Measurements from ENCODE around the gene PARD3. TPM values are rescaled to one million over a fixed set of nuclear protein-coding genes. Genes with fewer than 3 reads are reported as not detected.

Gene PARD3
- total RNA-seq, 2 experiments from 2014 or later: 2.2 to 2.8 TPM

DNA sequence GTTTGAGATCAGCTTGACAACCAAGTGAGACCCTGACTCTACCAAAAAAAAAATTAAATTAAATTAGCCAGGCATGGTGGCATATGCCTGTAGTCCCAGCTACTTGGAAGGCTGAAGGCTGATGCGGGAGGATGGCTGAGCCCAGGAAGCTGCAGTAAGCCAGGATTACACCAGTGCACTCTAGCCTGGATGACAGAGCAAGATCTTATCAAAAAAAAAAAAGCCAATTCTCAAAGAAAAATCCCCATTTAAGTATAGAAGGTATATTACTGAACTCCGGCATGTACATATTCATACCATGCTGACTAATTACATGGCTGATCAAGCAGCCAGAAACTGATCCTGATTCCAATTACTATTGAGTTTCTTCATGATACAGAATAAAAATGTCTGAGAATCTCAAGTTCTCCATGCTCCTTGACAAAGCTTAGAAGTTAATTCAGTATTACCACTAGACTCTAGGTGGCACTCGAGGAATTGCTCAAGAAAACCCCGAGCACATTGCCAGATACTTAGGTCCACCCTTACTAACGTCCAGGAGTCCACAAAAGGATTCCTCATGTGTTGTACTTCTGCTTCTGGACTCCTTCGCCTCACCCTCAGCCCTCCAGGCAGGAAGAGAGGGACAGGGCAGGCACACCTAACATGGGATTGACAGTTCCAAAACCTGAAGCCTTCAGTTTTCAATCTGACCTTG lies 148.9 kb downstream of the PARD3 start:
- POLR2A ChIA-PET: no interaction called here
- peak; percentile 60 for ATAC-seq
- Mint-ChIP-seq H3K9me3 (ENCODE audit: low read depth) (no peaks in the 10 kb centered on the region), H3K4me3 (no peak overlapping the region), H3K36me3 (ENCODE audit: low read depth) (no peaks in the 10 kb centered on the region), H3K27me3 (peaks cover 2% of the 10 kb centered on the region), H3K4me1 (no peaks in the 10 kb centered on the region), H3K27ac (no peak overlapping the region)
- intact Hi-C loops (cut with DNase I, micrococcal nuclease): loop anchor here in 1 of 2 experiments (5.0 kb wide), 1 partner anchor 161 kb away; no protein-coding TSS in a partner anchor
- CTCF ChIA-PET: interaction anchor here (0.6 to 1.0 kb wide), 5 partner anchors 9 to 344 kb away, joined by 3 to 5 read pairs (median 3); no protein-coding TSS in a partner anchor
- peak; percentile 9 for DNase-seq

DNA sequence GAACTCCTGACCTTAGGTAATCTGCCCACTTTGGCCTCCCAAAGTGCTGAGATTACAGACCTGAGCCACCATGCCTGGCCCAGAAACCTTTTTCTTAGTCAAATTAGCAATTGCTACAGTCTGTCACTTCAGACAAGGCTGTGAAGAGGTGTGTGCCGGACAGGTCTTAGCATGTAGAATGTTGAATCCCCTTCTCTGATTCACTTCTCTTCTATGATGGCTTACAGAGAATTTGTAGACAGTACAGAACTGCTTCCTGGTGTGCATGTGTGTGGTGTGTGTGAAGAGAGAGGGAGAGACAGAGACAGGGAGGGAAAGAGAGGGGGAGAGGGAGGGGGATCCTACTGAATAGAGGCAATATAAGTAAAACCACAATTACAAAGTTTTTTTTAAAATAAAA lies 150.4 kb downstream of the PARD3 start:
- no peak overlapping the region for H3K4me3 Mint-ChIP-seq
- POLR2A ChIA-PET: no interaction called here
- ATAC-seq (no peak), DNase-seq (no peak)
- H3K4me1 Mint-ChIP-seq: no peaks in the 10 kb centered on the region
- no peak overlapping the region for H3K27ac Mint-ChIP-seq
- CTCF ChIA-PET: no interaction called here
- intact Hi-C loops (cut with DNase I, micrococcal nuclease): loop anchor here in 1 of 2 experiments (5.0 kb wide), 1 partner anchor 163 kb away; no protein-coding TSS in a partner anchor
- H3K27me3 Mint-ChIP-seq: peaks cover 2% of the 10 kb centered on the region
- H3K36me3 Mint-ChIP-seq (ENCODE audit: low read depth): no peaks in the 10 kb centered on the region
- no peaks in the 10 kb centered on the region for H3K9me3 Mint-ChIP-seq (ENCODE audit: low read depth)

DNA sequence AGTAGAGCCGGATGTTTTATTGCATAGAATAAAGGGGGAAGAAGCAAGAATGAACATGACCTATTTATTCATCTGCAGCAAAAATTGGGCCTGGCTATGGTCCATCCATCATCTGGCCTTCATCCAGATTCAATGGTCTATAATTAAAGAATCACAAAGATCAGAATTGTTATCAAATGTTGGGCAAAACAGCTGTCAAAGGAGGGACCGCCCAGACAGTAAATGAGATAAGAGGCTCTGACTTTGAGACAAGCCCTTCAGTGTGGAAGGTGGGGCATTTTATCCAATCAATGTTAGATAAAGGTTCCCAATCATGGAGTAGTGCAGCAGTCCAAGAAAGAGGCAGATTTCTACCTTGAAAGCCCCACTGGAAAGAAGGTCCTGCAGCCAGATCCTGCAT lies 153.5 kb downstream of the PARD3 start:
- Mint-ChIP-seq H3K27ac (no peak overlapping the region), H3K4me1 (no peaks in the 10 kb centered on the region), H3K9me3 (ENCODE audit: low read depth) (no peaks in the 10 kb centered on the region), H3K27me3 (peaks cover 4% of the 10 kb centered on the region), H3K4me3 (no peak overlapping the region), H3K36me3 (ENCODE audit: low read depth) (no peaks in the 10 kb centered on the region)
- intact Hi-C loops (cut with DNase I, micrococcal nuclease): no loop called here
- no peak for DNase-seq
- ChIA-PET CTCF (interaction anchor here (0.6 kb wide), 1 partner anchor 439 kb away, joined by 3 read pairs; no protein-coding TSS in a partner anchor), POLR2A (interaction anchor here (0.5 kb wide), 1 partner anchor 68 kb away, joined by 3 read pairs; no protein-coding TSS in a partner anchor)
- no peak for ATAC-seq

DNA sequence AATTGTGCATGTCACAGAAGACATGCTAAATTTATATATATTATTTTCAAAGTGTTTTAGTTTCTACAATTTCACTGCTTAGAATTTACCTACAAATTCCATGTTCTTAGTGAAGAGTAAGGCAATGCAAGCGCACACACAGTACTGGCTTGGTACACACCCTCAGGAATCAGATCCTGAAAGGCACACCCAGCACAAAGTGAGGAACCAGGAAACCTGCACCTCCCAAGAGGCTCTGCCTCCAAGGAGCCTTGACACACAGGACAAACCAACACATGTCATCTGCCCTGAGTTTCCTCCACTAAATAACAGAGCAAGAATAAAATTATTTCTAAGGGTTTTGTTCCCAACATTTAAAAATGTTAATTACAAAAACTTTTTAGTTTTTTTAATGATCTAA lies 156.2 kb downstream of the PARD3 start:
- Mint-ChIP-seq H3K4me1 (no peaks in the 10 kb centered on the region), H3K27me3 (peaks cover 6% of the 10 kb centered on the region), H3K9me3 (ENCODE audit: low read depth) (no peaks in the 10 kb centered on the region), H3K4me3 (no peak overlapping the region), H3K36me3 (ENCODE audit: low read depth) (no peaks in the 10 kb centered on the region), H3K27ac (no peak overlapping the region)
- POLR2A ChIA-PET: no interaction called here
- DNase-seq: no peak
- intact Hi-C loops (cut with DNase I, micrococcal nuclease): loop anchor here in 1 of 2 experiments (10.0 kb wide), 2 partner anchors 236 to 556 kb away; no protein-coding TSS in a partner anchor
- no peak for ATAC-seq
- CTCF ChIA-PET: no interaction called here

DNA sequence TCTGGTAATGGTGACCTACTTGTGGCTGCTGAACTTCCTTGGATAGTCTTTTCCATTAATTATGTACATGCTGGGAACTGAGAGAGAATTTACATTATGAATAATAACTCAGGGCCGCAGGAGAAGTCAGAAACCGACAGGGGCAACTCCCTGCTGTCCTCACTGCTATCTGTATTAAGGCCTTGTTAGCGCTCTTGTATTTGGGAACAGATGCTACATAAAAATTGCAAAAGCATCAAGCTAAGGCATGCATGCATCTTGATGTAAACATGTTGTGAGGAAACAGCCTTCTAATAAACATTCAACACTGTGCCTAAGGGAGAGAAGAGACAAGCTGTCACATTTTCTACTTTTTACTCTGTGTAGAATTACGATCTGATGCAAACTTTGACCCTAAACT lies 158.4 kb downstream of the PARD3 start:
- intact Hi-C loops (cut with DNase I, micrococcal nuclease): loop anchor here in 1 of 2 experiments (10.0 kb wide), 2 partner anchors 238 to 558 kb away; no protein-coding TSS in a partner anchor
- Mint-ChIP-seq H3K36me3 (ENCODE audit: low read depth) (no peaks in the 10 kb centered on the region), H3K27ac (no peak overlapping the region), H3K9me3 (ENCODE audit: low read depth) (no peaks in the 10 kb centered on the region), H3K27me3 (peaks cover 8% of the 10 kb centered on the region), H3K4me1 (no peaks in the 10 kb centered on the region), H3K4me3 (no peak overlapping the region)
- POLR2A ChIA-PET: no interaction called here
- DNase-seq (no peak), ATAC-seq (no peak)
- CTCF ChIA-PET: interaction anchor here (1.0 to 3.1 kb wide), 4 partner anchors 9 to 68 kb away, joined by 3 to 21 read pairs (median 4); no protein-coding TSS in a partner anchor

DNA sequence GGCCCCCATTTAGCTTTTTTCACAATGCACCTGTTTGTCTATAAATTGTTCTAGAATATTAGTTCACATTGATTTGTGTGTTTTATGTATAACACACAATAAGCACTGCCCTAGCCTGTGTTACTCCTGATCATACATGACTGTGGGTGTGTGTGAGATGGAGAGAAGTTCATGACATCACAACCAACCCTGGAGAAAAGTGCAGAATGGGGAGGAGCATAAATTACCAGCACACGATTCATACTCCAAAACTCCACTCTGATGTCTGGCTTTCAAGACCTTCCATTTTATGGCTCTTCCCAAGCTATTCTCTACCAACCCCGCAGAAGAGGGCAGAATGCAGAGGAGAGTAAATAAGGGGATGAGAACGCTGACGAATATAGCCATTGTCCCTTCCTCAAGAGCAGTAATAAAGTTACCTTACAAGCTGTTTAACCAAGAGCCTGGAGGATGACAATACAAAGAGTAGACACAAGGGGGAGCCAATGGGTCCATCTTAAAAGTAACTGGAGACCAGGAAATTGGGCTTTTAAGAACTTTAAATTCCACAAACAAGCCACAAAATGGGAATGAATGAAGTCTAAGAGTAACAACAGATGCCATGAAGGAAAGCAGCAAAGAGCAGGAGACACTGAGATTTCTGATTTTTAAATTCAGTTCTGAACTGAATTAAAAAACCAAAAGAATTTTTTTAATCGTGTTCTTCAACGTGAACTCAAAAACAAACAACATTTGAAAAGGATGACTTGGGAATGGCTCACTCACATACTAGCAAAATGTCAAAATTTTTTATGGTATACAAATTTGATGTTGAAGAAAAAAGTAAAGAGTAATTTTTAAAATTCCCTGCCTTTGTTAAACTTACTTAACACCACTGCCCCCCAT lies 159.6 kb downstream of the PARD3 start:
- POLR2A ChIA-PET: no interaction called here
- CTCF ChIA-PET: interaction anchor here (0.6 to 3.1 kb wide), 11 partner anchors 9 to 339 kb away, joined by 3 to 21 read pairs (median 3); no protein-coding TSS in a partner anchor
- intact Hi-C loops (cut with DNase I, micrococcal nuclease): loop anchor here in 1 of 2 experiments (10.0 kb wide), 2 partner anchors 239 to 559 kb away; no protein-coding TSS in a partner anchor
- ATAC-seq (peak; percentile 39), DNase-seq (peak; percentile 51)
- H3K27ac Mint-ChIP-seq: no peak overlapping the region
- H3K4me3 Mint-ChIP-seq: no peak overlapping the region
- peaks cover 8% of the 10 kb centered on the region for H3K27me3 Mint-ChIP-seq
- H3K9me3 Mint-ChIP-seq (ENCODE audit: low read depth): no peaks in the 10 kb centered on the region
- no peaks in the 10 kb centered on the region for H3K36me3 Mint-ChIP-seq (ENCODE audit: low read depth)
- no peaks in the 10 kb centered on the region for H3K4me1 Mint-ChIP-seq

DNA sequence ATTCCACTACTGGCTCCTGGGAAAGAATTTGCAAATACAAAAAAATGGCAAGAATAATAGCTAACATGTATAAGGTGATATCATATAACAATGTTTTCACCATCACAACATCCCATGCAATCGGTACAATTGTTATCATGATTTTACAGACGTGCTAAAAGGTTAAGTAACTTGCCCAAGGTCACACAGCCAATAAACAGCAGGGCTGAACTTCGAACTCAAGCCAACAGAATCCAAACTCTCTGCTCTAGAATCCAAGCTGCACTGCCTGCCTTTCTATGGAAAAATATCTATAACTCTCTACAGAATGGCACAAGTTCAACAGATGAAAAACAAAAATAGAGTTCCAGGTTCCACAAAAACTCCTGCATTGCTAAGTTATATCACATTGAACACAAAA lies 160.9 kb downstream of the PARD3 start:
- ChIA-PET POLR2A (no interaction called here), CTCF (interaction anchor here (0.6 to 3.1 kb wide), 7 partner anchors 8 to 1416 kb away, joined by 3 to 21 read pairs (median 4); no protein-coding TSS in a partner anchor)
- ATAC-seq: no peak
- Mint-ChIP-seq H3K27ac (no peak overlapping the region), H3K4me1 (no peaks in the 10 kb centered on the region), H3K9me3 (ENCODE audit: low read depth) (no peaks in the 10 kb centered on the region), H3K4me3 (no peak overlapping the region), H3K27me3 (peaks cover 8% of the 10 kb centered on the region), H3K36me3 (ENCODE audit: low read depth) (no peaks in the 10 kb centered on the region)
- intact Hi-C loops (cut with DNase I, micrococcal nuclease): loop anchor here in 1 of 2 experiments (10.0 kb wide), 2 partner anchors 241 to 561 kb away; no protein-coding TSS in a partner anchor
- no peak for DNase-seq

DNA sequence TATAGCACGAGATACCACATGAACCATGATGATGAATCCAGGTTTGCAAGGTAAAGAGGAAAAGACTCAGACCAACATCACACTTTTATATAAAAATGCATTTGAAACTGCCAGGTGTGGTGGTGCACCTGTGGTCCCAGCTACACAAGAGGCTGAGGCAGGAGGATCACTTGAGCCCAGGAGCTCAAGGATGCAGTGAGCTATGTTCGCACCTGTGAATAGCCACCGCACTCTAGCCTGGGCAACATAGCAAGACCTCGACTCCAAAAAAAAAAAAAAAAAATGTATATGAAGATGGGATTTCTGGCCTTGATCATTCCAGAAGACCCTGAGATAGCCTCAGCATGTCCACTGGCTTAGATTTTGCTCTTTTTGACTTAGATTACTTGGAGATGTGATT lies 161.6 kb downstream of the PARD3 start:
- ChIA-PET CTCF (interaction anchor here (0.6 to 2.4 kb wide), 3 partner anchors 15 to 341 kb away, joined by 3 to 6 read pairs (median 5); no protein-coding TSS in a partner anchor), POLR2A (no interaction called here)
- no peak for ATAC-seq
- H3K4me1 Mint-ChIP-seq: no peaks in the 10 kb centered on the region
- H3K4me3 Mint-ChIP-seq: no peak overlapping the region
- DNase-seq: no peak
- H3K27me3 Mint-ChIP-seq: peaks cover 8% of the 10 kb centered on the region
- intact Hi-C loops (cut with DNase I, micrococcal nuclease): loop anchor here in 1 of 2 experiments (10.0 kb wide), 2 partner anchors 241 to 561 kb away; no protein-coding TSS in a partner anchor
- no peaks in the 10 kb centered on the region for H3K36me3 Mint-ChIP-seq (ENCODE audit: low read depth)
- H3K27ac Mint-ChIP-seq: no peak overlapping the region
- H3K9me3 Mint-ChIP-seq (ENCODE audit: low read depth): no peaks in the 10 kb centered on the region

DNA sequence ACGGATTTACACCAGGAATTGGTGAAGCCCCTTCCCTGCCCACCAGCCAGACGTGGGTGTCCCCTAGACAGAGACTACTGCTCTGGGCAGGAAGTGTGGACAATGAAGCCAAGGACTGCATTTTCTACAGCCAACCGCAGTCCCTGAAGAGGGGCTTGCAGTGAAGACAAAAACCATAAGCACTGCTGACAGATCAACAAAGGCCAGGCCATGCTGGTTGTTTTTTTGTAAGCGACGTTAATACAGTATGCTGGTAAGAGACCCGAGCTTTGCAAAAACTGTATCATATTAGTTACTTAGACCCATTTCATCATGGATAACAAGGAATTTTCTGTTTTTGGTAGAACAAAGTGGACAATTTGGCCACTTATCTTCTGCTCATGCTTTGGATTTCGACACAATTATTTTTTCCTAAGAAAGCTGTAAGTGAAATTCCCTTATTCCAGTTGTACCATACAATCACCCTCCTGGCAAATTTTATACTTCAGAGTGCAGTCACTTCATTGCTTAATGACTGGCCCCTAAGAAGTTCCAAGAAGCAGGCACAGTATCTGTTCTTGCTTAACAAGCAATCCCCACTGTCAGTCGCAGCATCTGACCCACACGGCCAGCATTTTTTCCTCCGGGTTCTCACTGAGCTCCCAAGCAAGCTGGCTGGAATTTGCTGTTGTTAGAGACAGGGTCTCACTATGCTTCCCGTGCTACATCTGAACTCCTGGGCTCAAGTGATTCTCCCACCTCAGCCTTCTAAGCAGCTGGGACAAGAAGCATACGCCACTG lies 163.5 kb downstream of the PARD3 start:
- no peaks in the 10 kb centered on the region for H3K4me1 Mint-ChIP-seq
- no peak overlapping the region for H3K27ac Mint-ChIP-seq
- no peak for ATAC-seq
- intact Hi-C loops (cut with DNase I, micrococcal nuclease): loop anchor here in 1 of 2 experiments (10.0 kb wide), 2 partner anchors 243 to 563 kb away; no protein-coding TSS in a partner anchor
- H3K4me3 Mint-ChIP-seq: no peak overlapping the region
- H3K36me3 Mint-ChIP-seq (ENCODE audit: low read depth): no peaks in the 10 kb centered on the region
- CTCF ChIA-PET: interaction anchor here (0.5 to 1.3 kb wide), 3 partner anchors 13 to 127 kb away, joined by 3 to 5 read pairs (median 3); no protein-coding TSS in a partner anchor
- DNase-seq: no peak
- no peaks in the 10 kb centered on the region for H3K9me3 Mint-ChIP-seq (ENCODE audit: low read depth)
- peaks cover 6% of the 10 kb centered on the region for H3K27me3 Mint-ChIP-seq
- POLR2A ChIA-PET: no interaction called here

DNA sequence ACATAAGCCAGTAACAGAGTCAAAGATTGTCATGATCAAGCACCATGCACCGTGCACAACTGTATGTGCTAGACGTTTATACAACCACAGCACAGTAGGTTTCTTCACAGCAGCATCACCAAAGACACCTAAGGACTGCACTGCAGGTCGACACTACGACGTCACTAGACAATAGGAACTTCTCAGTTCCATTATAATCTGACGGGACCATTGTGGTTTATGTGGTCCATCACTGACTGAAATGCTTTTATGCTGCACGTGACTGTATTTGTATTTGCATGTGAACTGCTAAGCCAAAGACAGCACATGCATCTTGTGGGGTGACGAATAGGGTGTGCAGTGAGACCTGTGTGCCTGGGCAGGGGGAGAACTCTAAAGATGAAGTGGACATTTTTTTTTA lies 164.9 kb downstream of the PARD3 start:
- ATAC-seq (no peak), DNase-seq (no peak)
- Mint-ChIP-seq H3K27ac (no peak overlapping the region), H3K4me3 (no peak overlapping the region), H3K9me3 (ENCODE audit: low read depth) (no peaks in the 10 kb centered on the region), H3K36me3 (ENCODE audit: low read depth) (no peaks in the 10 kb centered on the region), H3K27me3 (peaks cover 3% of the 10 kb centered on the region), H3K4me1 (no peaks in the 10 kb centered on the region)
- ChIA-PET CTCF (interaction anchor here (0.5 kb wide), 1 partner anchor 74 kb away, joined by 3 read pairs; no protein-coding TSS in a partner anchor), POLR2A (no interaction called here)
- intact Hi-C loops (cut with DNase I, micrococcal nuclease): loop anchor here in 1 of 2 experiments (10.0 kb wide), 2 partner anchors 245 to 565 kb away; no protein-coding TSS in a partner anchor

Data from activated CD4-positive, alpha-beta T cell treated with anti-CD3 and anti-CD28 coated beads for 36 hours (primary cell).